HG03342 (cell line): ENCODE data around the gene BGLAP.
A peak's percentile ranks its signal among the peaks of the same experiment; 100 is the strongest.

Experiments
- ATAC-seq: cut with Tn5 transposase; IDR thresholded peaks from one replicate; pipeline ENCODE4 v1.9.1; 2021; ENCODE audit warnings: mild to moderate bottlenecking, moderate library complexity; ENCODE audit not compliant: unreplicated experiment

Gene BGLAP

DNA sequence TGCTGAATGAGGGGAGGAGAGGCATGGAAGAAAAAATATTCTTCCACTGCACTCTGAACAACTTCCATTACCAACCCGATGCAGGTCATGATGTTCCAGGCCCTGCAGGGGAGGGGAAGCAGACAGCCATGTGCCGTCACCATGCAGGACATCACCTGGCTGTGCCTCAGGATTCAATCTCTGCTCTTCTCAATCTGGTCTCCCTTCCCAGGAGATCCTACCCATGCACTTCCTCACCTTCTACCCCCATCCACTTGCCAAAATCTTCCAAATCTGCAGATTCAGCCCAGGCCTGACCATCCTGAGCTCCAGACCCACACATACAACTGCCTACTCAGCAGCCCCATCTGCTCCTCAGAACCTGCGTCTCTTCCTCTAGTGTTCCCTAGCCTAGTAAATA lies 11.7 kb downstream of the BGLAP start:
- no peak for ATAC-seq

DNA sequence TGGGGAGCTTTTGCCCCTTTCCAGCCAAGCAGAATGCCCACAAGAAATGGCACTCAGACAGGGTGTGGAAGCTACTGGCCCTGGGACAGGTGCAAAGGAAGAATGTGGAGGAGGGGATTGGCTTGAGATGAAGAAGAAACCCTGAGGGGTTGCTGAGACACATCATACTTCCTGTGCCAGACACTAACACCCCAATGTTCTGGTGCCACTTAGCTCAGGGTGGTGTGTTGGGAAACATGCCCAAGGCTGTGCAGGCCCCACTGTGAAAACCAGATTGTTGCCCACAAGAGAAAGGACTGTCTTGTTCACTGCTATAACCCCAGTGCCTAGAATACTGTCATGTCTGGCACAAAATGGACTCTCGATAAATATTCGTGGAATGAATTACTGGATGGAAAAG lies 15.7 kb downstream of the BGLAP start:
- ATAC-seq: no peak

DNA sequence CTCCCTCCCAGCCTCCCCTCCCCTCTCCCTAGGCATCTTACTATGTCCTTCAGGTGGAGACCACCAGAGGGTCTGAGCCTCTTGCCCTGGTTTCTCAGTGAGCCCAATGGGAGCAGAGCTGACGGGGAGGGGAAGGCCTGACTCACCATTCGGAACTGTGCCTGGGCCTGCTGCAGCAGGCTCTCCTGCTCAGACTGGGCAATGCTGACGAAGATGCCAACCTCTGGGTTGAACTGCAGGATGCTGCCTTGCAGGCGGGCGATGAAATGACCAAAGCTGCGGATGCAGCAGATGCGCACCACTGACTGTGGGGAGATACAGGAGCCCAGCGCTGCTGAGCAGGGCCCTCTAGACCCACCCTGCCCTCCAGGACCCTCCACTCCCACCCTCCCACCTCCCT lies 16.9 kb downstream of the BGLAP start:
- ATAC-seq: no peak

DNA sequence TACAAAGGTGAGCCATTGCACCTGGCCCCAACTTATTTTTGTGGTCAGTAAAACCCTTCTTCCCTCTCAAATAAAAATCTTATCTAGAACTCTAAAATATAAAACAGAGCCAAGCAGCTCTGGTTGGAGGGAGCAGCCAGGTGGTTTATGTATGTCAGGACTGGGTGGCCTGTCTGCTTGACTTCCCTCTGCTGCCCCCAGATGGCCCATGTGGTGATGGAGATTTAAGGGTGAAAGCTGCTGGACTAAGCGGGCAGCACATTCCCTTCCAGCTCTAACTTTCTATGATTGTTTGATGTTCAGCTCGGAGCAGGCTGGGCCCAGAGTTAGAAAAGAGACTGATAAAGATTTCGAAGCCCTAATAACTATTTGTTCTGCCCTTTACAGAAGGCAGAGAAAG lies 17.8 kb downstream of the BGLAP start:
- ATAC-seq: no peak

DNA sequence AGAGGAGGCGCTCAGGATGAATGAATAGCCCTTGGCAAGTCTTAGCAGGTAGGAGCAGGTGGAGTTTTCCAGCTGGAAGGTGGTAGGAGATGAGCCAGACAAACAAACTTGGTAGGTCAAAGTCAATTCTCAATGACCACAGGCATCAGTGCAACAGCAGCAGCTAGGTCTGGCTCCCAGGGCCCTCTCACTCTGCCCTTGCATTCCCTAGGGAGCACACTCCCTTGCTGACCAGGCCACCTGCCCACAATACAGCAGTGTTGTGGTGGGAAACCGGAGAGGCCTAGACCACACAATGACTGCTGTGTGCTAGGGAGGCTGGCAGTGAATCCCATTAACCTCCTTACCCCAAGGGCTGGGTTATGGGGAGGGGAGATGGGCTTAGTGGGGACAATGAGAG lies 18.9 kb downstream of the BGLAP start:
- ATAC-seq: no peak

DNA sequence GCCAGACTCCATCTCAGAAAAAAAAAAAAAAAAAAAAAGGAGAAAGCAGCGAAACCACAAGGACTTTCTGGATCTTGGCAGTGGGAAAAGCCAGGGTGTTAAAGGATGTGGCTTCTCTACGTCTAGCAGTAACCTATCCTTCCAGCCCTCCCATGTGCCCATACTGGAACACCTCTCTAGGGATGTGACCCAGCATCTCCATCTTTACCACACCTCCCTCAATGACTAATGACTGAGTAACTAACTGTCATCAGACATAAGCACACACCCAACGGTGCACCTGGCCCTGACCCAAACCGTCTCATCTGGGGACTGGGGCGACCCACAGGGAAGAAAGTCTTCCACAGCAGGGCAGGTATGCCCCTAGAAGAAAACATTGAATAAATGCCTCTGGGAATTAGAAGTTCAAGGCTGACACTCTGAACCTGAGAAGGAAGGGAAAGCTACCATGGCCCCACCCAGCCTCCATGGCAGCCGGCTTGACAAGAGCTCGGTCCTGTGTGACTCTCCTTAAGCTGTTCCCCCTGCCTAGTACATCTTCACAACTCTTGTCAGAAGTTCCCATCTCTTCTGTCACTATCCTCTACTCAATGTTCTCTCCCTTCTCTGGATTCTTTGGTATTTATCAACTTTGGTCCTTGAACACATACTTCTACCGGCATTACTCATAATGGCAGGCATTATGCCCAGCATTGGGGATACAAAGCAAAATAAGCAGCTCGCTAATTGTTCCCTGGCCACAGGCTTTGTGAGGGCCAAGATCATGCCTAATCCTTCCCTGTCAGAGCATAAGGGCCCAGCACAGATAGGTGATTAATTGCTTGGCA lies 20.7 kb downstream of the BGLAP start:
- no peak for ATAC-seq

DNA sequence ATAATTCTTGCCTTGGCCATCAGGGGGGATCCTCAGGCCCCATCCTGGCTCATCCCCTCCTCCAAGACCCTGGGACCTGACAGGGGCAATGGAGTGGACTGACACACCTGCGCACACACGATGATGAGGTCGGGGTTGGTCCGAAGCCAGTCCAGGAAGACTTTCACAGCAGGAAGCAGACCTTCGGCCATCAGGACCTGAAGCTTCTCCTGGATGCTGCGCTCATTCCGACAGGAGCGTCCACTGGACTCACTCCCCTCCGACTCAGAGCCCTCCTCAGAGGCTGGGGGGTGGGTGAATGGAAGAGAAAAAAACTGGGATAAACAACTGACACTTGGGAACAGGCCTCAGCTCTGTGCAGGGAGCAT lies 21.3 kb downstream of the BGLAP start:
- ATAC-seq: no peak

DNA sequence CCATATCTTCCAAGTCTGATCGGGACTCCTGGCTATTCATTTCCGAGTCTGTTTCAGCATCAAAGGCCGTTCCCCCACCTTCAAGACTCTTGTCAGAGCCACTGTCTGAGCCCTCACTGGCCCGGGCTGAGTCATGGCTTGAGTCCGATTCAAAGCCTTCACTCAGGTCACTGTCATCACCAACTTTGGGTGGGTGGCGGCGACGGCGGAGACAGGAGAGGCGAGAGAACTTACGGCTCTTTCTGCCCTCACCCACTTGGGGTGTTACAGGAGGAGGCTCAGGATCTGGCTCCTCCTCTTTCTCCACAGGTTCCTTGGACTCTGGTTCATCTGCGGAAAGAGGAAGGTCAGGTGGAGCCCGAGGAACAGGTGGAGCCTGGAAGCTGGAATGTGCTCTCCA lies 24.1 kb downstream of the BGLAP start:
- ATAC-seq: no peak

DNA sequence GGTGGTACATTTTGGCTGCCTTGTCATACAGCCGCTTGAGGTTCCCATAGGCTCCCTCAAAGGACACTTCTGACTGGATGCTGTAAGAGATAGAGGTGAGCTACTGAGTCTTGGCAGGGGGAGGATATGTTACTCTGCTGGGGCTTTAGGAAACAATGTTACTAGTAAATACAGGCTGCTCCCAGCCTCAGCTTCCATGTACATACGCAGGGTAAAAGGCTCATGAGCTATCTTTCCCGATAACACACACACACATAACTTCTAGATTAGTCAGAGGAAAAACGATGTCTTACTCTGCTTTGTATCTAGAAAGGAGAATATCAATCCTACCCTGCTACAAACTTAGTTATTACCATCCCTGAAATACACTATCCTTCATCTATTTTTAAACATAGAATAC lies 26.4 kb downstream of the BGLAP start:
- no peak for ATAC-seq

DNA sequence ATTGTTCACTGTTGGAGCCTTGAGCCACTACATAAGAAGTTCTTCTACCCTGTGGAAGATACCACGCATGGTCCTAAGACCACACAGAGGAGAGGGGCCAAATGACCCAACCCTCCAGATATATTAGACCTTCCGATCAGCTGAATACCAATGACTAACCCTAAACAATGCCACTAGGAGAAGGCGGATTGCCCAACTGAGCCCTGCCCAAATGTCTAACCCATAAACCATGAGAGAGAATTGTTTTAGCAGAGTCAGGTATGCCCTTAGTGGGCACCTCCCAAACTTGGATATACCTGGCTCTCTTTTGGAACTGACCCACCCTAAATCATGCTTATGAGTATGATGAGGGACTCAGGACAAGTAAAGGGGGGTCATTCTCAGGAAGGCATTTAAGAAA lies 28.3 kb downstream of the BGLAP start:
- no peak for ATAC-seq

DNA sequence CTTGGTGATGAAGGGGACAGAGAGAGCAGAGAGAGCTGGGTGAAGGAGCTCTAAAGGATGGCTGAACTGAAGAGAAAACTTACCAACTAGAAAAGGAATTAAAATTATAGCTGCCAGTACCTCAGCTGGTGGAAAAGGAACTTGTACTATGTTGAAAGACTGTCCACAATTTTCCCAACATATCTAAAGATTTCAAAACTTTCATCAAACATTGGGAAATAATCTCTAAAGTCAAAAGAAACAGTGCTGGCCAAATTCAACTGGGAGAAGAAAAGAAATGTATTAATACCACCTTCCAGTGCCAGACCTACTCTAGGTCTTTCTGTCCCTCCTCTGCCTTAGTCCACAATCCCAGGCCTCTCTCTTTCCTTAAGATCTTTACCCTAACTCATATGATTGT lies 34.5 kb downstream of the BGLAP start:
- ATAC-seq: no peak

DNA sequence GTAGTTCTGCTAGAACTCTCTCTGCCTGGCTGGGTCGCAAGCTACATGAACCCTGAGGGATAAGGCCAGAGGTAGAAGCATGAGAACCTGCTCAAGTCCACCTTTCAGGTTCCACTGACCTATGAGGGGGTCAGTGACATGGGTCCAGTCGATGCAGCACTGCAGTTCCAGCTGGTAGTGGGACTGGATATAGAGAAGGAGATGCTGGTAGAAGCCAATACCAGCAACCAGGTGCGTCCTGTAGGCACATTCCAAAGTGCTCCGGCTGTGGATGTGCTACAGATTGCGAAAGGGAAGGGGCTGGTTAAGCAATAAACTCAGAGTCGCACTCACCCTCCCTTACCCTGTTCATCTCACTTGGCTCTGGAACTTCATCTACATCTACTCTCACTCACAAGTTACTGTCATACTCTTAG lies 35.0 kb downstream of the BGLAP start:
- no peak for ATAC-seq

DNA sequence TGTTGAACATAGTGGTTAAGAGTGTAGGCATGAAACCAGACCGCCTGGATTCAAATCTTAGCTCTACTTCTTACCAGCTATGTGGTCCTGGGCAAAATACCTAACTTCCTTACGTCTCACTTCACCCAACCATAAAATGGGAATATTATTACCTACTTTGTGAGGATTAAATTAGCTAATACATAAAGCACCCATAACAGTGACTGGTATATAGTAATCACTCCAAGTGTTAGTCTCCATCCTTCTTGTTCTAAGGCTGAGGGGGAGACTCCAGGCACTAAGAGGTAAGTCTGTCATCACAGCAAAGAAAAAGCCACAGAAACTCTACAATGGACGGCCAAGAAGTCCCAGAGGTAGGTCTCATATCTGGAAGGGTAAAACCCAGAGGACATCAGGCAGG lies 37.9 kb downstream of the BGLAP start:
- ATAC-seq: no peak

DNA sequence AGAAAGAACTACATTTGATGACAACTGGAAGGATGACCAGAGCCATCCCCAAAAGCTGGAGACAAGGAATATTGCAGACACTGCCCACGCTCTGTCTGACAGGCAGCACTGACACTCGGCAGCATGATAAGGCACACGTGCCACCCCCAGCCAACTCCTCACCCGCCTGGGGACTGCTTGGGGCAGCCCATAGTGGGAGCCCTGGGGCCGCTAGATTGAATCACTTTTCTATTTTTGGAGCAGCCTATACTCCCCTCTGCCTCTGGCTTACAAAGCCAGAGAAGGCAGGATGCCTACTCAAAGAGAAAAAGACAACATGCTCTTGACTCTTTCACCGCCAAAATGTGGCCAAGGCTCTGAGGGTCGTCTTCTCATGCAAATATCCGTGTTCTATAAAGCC lies 39.3 kb downstream of the BGLAP start:
- peak; percentile 44 for ATAC-seq

DNA sequence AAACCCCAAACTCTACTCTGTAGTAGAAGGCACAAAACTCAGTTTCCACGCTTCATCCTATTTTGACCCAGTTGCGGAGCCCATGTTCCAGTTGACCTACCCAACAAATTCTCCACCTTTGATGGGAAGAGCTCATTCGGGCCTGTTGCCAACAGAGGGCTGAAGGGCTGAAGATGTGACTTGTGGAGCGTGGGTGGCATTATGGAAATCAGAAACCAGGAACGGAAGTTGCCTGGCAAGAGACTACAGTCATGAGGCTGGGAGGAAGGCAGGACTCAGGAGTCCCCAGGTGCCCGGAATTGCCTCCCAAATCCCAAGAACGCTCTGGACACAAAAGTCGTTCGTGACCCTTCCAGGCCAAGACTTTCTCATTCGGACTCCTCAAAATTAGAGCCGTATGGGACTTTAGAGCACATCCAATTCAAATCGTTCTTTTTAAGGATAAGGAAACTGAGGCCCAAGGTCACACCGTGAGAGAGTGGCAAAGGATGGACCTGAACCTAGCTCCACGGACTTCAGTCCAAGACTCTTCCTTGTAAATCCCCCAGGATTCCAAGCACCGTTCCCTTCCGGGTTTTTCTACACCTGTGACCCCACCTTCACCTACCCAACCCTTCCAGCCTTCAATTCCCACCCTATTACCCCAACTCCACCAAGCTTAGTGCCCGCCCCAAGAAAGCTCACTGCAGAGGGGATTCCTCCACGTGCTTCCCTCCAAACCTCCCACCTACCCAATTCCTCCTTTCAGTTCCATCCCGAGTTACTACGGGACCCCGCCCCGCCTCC lies 39.9 kb downstream of the BGLAP start:
- no peak for ATAC-seq

DNA sequence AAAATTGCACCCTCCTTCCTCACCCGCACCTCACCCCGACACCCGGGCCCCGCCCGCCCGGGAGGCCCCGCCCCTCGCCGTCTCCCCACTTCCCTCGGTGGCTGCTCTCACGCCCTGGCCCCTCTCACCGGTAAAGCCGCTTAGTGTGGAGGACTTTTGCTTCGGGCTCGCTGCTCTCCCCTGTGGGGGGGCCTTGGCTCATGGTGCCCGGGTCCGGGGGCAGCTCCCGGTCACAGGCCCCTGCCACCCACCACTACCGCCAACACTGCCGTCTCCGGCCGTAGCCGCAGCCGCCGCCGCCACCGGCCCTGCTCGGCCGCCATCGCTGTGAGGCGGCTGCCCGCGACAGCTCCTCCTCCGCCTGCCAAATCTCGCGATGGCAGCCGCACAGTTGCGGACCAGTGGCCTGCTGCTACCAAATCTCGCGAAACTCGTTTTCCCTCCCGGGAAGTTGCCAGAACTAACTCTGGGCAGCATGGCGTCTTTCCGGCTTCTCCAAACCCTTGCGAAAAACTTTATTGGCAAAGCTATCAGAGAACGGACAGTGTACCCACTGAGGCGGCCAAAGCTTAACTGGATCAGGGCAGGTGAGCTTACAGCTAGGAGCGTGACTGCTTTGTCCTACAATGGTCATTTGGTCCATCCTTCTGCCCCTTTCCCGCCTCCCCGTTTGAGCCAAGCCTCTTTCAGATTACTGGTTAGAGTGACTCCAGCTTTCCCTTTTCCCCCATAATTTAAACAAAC lies 40.7 kb downstream of the BGLAP start, which contains the start of gene SMG5:
SMG5 (minus strand) TSS at position 347 of the 744 bp plus-strand sequence; CDS start at position 202, 145 bp downstream.
- peak; percentile 80 for ATAC-seq

DNA sequence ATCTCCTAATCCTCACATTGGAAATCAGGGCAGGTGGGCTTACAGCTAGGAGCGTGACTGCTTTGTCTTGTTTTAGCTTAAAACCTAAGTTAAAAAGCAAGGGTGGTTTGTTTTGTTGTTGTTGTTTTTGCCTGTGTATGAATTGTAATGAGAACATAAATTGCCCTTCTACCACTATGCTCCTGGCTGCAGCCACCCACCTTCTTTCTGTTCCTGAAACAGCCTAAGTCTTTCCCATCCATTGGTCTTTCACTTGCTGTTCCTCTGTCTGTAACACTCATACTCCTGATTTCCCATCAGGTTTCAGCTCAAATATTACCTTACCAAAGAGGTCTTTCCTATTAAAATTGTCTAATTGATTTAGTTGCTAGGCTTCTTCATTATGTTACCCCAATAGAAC lies 41.5 kb downstream of the BGLAP start:
- no peak for ATAC-seq

DNA sequence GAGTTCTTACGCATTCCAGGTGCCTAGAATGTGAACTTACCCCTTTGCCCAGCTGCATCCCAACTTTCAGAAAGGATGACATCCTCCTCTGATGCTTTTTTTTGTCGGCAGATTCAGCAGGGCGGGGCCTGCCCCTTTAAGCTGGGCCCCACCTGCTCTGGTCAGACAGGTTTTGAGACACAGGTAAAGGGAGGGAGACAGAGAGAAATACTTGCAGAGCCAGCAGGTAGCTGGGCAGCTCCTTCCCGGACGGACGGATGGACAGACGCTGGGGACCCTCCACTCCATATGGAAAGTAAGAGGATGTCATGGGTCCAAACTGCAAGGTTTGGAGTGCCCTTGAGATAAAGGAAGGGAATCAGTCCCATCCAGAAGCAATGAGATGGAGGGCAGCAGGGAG lies 42.1 kb downstream of the BGLAP start, which contains the start of gene TMEM79:
TMEM79 (plus strand) TSS at position 214 of the 400 bp plus-strand sequence. CDS start 902 bp downstream, outside the sequence.
- no peak for ATAC-seq

DNA sequence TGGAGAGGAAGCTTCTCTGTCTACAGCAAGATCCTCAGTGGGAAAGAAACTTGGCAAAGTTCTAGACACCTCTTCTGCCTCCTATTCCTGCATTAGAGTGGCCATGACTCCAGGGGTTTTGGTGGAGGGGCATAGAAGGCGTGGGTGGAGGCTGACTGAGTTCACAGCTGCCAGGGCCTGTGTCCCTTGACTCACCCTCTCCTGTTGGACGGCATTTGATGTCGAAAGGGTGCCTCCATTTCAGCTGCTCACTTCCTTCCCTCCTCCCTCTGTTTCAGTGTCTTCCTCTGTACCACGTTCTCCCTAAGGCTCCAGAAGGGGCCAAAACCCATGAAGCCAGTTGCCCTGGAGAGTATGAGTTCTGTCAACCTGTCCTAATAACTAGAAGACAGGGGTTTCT lies 42.8 kb downstream of the BGLAP start:
- ATAC-seq: no peak

DNA sequence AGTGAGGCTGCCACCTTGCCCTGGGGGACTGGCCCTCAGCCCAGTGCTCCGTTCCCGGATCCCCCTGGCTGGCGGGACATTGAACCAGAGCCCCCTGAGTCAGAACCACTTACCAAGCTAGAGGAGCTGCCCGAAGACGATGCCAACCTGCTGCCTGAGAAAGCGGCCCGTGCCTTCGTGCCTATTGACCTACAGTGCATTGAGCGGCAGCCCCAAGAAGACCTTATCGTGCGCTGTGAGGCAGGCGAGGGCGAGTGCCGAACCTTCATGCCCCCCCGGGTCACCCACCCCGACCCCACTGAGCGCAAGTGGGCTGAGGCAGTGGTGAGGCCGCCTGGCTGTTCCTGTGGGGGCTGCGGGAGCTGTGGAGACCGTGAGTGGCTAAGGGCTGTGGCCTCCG lies 43.5 kb downstream of the BGLAP start:
- ATAC-seq: no peak

DNA sequence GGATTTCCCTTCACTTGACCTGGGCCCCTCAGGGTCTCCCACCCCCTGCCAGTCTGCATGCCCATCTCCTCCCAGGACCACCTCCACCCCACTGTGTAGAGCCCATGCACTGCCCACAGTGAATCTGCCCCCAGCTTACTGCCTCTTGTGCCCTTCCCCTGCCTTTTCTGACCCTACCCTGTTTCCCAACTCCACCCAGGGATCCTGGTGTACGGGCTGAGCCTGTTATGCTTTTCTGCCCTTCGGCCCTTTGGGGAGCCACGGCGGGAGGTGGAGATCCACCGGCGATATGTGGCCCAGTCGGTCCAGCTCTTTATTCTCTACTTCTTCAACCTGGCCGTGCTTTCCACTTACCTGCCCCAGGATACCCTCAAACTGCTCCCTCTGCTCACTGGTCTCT lies 44.1 kb downstream of the BGLAP start:
- ATAC-seq: no peak
